GM12878 (cell line): ENCODE results near the gene PHKA1.

Experiments
- EZH2 ChIP-seq: IDR thresholded peaks from 2 replicates; pipeline ENCODE4 v1.6.1; 2012; ENCODE audit warnings: low read depth, mild to moderate bottlenecking, control low read depth, inconsistent platforms, low read length, borderline replicate concordance; ENCODE audit not compliant: control insufficient read depth
- NFIC ChIP-seq: IDR thresholded peaks from 2 replicates; pipeline ENCODE4 v1.6.1; 2012; ENCODE audit warnings: low read depth, mild to moderate bottlenecking, inconsistent platforms, low read length, moderate library complexity
- POLR2A ChIP-seq: IDR thresholded peaks from 2 replicates; pipeline ENCODE4 v1.6.1; 2011; ENCODE audit warnings: low read depth, mild to moderate bottlenecking, low read length
- RFX5 ChIP-seq: IDR thresholded peaks from 2 replicates; pipeline ENCODE4 v1.6.1; 2011; ENCODE audit warnings: low read depth, low read length, improper control_type of control experiment
- SRF ChIP-seq, 2 experiments: IDR thresholded peaks; 2 replicates each; pipeline ENCODE4 v1.6.1; 2011; ENCODE audit warnings: low read depth in 2 of 2, low read length in 2 of 2, mild to moderate bottlenecking in 1 of 2, moderate library complexity in 1 of 2
- TF ChIP-seq, protein P1 (sequence below): fragments of 450-650 bp; IDR thresholded peaks from 2 replicates; pipeline ENCODE4 v1.6.1; 2017; ENCODE audit warnings: mild to moderate bottlenecking, moderate library complexity

DNA sequence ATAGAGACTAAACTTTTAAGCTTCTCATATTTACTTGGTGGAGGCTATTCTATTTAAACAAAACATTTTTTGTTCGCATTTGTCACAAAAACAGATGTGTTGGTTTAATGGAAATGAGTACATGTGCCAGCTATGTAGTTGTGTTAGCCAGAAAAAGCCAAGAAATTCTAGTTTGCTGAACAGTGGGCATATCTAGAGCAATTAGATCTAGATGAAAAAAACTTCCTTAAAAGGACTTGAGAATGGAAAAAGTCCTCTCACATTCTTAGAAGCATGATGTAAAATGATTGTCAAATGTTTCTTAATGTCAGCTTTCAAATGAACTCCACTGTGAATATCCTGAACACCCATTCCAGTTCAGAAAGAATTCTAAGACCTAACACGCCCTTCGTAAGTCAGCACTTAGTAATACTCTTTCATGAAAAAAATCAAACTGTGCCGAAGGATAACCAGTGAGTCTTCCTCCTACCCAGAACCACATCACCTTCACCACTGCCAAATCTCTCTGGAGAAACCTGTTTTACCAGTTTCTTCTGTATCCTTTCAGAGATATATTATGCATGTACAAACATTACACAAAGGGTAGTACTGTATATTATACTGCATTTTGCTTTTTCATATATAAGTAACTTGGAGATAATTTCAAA, 28.2 kb downstream of the PHKA1 start:
- TF ChIP-seq POLR2A (no peak), RFX5 (no peak), EZH2 (no peak), NFIC (no peak), SRF (IDR thresholded peaks at IDR 0.05; ENCODE audit: low read depth in 2 of 2, low read length in 2 of 2) (no peak)
- TF ChIP-seq, protein P1, sequence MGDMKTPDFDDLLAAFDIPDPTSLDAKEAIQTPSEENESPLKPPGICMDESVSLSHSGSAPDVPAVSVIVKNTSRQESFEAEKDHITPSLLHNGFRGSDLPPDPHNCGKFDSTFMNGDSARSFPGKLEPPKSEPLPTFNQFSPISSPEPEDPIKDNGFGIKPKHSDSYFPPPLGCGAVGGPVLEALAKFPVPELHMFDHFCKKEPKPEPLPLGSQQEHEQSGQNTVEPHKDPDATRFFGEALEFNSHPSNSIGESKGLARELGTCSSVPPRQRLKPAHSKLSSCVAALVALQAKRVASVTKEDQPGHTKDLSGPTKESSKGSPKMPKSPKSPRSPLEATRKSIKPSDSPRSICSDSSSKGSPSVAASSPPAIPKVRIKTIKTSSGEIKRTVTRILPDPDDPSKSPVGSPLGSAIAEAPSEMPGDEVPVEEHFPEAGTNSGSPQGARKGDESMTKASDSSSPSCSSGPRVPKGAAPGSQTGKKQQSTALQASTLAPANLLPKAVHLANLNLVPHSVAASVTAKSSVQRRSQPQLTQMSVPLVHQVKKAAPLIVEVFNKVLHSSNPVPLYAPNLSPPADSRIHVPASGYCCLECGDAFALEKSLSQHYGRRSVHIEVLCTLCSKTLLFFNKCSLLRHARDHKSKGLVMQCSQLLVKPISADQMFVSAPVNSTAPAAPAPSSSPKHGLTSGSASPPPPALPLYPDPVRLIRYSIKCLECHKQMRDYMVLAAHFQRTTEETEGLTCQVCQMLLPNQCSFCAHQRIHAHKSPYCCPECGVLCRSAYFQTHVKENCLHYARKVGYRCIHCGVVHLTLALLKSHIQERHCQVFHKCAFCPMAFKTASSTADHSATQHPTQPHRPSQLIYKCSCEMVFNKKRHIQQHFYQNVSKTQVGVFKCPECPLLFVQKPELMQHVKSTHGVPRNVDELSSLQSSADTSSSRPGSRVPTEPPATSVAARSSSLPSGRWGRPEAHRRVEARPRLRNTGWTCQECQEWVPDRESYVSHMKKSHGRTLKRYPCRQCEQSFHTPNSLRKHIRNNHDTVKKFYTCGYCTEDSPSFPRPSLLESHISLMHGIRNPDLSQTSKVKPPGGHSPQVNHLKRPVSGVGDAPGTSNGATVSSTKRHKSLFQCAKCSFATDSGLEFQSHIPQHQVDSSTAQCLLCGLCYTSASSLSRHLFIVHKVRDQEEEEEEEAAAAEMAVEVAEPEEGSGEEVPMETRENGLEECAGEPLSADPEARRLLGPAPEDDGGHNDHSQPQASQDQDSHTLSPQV: no peak
